Tibial artery (tissue), 4 donors: Measurements from ENCODE around the gene FBXO41.

Experiments used
- DNase-seq, 2 donors: peaks; one replicate each; pipeline ENCODE4 v3.0.0-alpha.2; 2019
- H3K27ac ChIP-seq, 2 donors: fragments of 200-600 bp; sonication (generic) in 1 of 2; 1 replicate in 1 of 2; 2 replicates in 1 of 2; pipeline ENCODE4 v1.5.1; 2018 to 2019; ENCODE audit warnings: mild to moderate bottlenecking in 1 of 2
- H3K27me3 ChIP-seq, 2 donors: fragments of 200-600 bp; sonication (generic) in 1 of 2; one replicate each; pipeline versions ENCODE4 v1.5.1 to v1.6.0; 2016 to 2019
- H3K36me3 ChIP-seq, 3 donors: fragments of 200-600 bp; sonication (generic) in 2 of 3; one replicate each; pipeline ENCODE4 v1.5.1; 2016 to 2019; ENCODE audit warnings: mild to moderate bottlenecking in 2 of 3
- H3K4me1 ChIP-seq, 4 donors: fragments of 200-600 bp; sonication (generic) in 2 of 4; 1 replicate in 3 of 4; 2 replicates in 1 of 4; pipeline ENCODE4 v1.5.1; 2016 to 2019
- H3K4me3 ChIP-seq, 2 donors: fragments of 200-600 bp; sonication (generic) in 1 of 2; 1 replicate in 1 of 2; 2 replicates in 1 of 2; pipeline ENCODE4 v1.5.1; 2018 to 2019; ENCODE audit warnings: mild to moderate bottlenecking in 2 of 2
- H3K9me3 ChIP-seq, 3 donors: fragments of 200-600 bp; sonication (generic) in 1 of 3; one replicate each; pipeline ENCODE4 v1.5.1; 2016 to 2019
- intact Hi-C: fragments of 100-400 bp; cut with DNase I; formaldehyde crosslinking; loops from one replicate; pipeline ENCODE4 v1.15.0; 2023; ENCODE audit warnings: low total_unique reads
- TF ChIP-seq, protein P1 (sequence below), 2 experiments: fragments of 200-600 bp in 1 of 2; fragments of 450-650 bp in 1 of 2; IDR thresholded peaks; one replicate each; pipeline ENCODE4 v1.5.1; 2017 to 2019; ENCODE audit warnings: antibody characterized with exemption in 2 of 2, mild to moderate bottlenecking in 1 of 2, moderate library complexity in 1 of 2

FBXO41 gene

DNA sequence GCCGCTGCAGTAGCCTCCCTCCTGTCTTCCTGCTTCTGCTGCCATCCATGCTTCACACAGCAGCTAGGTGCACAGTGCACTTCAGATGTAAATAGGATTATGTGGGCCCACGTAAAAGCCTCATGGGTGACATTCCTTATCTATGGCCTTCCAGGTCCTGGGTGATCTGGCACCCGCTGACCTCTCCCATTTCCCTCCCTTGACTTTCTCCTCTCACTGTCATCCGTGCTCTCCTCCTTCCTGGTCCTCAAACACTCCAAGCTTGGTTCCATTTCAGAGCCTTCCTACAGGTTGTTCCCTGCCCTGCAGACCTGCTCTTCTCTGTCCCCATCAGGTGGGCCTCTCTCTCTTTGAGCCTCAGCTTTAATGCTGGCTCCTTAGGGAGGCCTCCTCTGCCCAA lies 74.3 kb downstream of the FBXO41 start:
- intact Hi-C loops, result no loop called here

DNA sequence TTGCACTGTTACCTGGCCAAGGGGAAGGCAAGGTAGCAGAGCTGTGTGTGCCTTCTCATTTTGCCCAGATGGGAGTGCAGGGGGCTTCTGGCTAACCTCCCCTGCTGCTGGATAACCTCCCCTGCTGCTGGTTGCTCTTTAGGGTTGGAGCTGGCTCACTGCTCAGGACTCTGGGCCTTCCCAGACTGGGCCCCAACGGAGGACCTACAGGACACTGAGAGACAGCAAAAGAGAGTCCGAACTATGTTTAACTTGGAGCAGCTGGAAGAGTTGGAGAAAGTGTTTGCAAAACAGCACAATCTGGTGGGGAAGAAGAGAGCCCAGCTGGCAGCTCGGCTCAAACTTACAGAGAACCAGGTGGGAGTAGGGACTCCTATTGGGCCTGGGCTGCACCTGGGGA lies 76.0 kb downstream of the FBXO41 start:
- Histone ChIP-seq H3K27ac (no peak overlapping the region), H3K27me3 (peaks cover 0 to 14% of the 10 kb centered on the region in 2 donors), H3K36me3 (no peaks in the 10 kb centered on the region), H3K4me1 (peaks cover 0 to 19% (median 12%) of the 10 kb centered on the region in 4 donors), H3K9me3 (no peaks in the 10 kb centered on the region), H3K4me3 (no peak overlapping the region)
- DNase-seq, result no peak
- TF ChIP-seq, protein P1, sequence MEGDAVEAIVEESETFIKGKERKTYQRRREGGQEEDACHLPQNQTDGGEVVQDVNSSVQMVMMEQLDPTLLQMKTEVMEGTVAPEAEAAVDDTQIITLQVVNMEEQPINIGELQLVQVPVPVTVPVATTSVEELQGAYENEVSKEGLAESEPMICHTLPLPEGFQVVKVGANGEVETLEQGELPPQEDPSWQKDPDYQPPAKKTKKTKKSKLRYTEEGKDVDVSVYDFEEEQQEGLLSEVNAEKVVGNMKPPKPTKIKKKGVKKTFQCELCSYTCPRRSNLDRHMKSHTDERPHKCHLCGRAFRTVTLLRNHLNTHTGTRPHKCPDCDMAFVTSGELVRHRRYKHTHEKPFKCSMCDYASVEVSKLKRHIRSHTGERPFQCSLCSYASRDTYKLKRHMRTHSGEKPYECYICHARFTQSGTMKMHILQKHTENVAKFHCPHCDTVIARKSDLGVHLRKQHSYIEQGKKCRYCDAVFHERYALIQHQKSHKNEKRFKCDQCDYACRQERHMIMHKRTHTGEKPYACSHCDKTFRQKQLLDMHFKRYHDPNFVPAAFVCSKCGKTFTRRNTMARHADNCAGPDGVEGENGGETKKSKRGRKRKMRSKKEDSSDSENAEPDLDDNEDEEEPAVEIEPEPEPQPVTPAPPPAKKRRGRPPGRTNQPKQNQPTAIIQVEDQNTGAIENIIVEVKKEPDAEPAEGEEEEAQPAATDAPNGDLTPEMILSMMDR (IDR thresholded peaks at IDR 0.05), result no peak
- intact Hi-C loops, result no loop called here

More for the DNA sequence above, 74.3 kb downstream of the FBXO41 start:
- Histone ChIP-seq H3K27me3 (peaks cover 0 to 2% of the 10 kb centered on the region in 2 donors), H3K4me3 (no peak overlapping the region), H3K4me1 (peaks cover 0 to 32% (median 17%) of the 10 kb centered on the region in 4 donors), H3K36me3 (no peaks in the 10 kb centered on the region), H3K27ac (no peak overlapping the region), H3K9me3 (no peaks in the 10 kb centered on the region)
- TF ChIP-seq, protein P1 (IDR thresholded peaks at IDR 0.05), result no peak
- no peak for DNase-seq

DNA sequence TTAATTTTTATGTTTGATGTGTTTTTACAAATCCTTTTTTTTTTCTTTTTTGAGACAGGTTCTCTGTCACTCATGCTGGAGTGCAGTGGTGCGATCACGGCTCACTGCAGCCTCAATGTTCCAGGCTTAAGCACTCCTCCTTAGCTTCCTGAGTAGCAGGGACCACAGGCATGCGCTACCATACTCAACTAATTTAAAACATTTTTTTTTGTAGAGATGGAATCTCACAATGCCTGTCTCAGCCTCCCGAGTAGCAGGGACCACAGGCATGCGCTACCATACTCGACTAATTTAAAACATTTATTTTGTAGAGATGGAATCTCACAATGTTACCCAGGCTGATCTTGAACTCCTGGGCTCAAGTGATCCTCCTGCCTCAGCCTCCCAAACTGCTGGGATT lies 78.7 kb downstream of the FBXO41 start:
- TF ChIP-seq, protein P1 (IDR thresholded peaks at IDR 0.05), result no peak
- intact Hi-C loops, result no loop called here
- no peaks in the 10 kb centered on the region for H3K9me3 ChIP-seq
- no peak overlapping the region for H3K27ac ChIP-seq
- H3K4me1 ChIP-seq, result peaks cover 0 to 19% (median 15%) of the 10 kb centered on the region in 4 donors
- H3K27me3 ChIP-seq, result peaks cover 0 to 39% of the 10 kb centered on the region in 2 donors
- H3K4me3 ChIP-seq, result no peak overlapping the region
- no peak for DNase-seq
- H3K36me3 ChIP-seq, result no peaks in the 10 kb centered on the region
